ENCODE data around the gene UIMC1.

DNA sequence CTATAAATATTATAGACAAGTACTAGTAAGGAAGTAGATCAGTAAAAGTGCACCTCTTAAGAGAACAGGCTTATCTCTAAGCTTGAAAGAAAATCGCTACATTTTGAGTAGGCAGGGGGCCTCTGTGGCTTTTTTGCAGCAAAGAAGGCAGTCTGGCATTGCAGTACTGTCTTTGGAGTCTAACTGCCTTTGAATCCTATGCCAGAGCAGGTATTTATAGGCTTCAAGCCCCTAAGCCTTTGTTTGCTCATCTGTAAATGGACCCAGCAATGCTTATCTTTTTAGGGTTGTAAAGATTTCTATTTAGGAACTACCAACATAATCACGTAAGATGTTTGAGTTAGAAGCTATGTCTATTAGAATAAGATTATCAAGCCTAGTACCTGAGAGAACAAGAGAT lies 83.8 kb downstream of the UIMC1 start:
- TF ChIP-seq, protein P1, sequence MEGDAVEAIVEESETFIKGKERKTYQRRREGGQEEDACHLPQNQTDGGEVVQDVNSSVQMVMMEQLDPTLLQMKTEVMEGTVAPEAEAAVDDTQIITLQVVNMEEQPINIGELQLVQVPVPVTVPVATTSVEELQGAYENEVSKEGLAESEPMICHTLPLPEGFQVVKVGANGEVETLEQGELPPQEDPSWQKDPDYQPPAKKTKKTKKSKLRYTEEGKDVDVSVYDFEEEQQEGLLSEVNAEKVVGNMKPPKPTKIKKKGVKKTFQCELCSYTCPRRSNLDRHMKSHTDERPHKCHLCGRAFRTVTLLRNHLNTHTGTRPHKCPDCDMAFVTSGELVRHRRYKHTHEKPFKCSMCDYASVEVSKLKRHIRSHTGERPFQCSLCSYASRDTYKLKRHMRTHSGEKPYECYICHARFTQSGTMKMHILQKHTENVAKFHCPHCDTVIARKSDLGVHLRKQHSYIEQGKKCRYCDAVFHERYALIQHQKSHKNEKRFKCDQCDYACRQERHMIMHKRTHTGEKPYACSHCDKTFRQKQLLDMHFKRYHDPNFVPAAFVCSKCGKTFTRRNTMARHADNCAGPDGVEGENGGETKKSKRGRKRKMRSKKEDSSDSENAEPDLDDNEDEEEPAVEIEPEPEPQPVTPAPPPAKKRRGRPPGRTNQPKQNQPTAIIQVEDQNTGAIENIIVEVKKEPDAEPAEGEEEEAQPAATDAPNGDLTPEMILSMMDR (optimal IDR thresholded peaks at IDR 0.05 in 1 of 3, IDR thresholded peaks at IDR 0.05 in 1 of 3, conservative IDR thresholded peaks at IDR 0.05 in 1 of 3; ENCODE audit: extremely low read depth in 1 of 3, insufficient read depth in 2 of 3, low read length in 3 of 3): no peak
- no peak for TF ChIP-seq EZH2 (IDR thresholded peaks at IDR 0.05; ENCODE audit: low read length)
